SK-N-SH (cell line): Measurements from ENCODE around the gene PPM1L. TPM values are rescaled to one million over a fixed set of nuclear protein-coding genes. Genes with fewer than 3 reads are reported as not detected.

Experiments used
- CTCF ChIA-PET: fragments of 300-600, 350-600 bp; formaldehyde crosslinking; extraction: SDS; loops from one replicate; lab custom pipeline; 2021; lab: Yijun Ruan, JAX
- POLR2A ChIA-PET: fragments of 350-600 bp; sonication (Branson Sonifier 250); formaldehyde crosslinking; extraction: SDS; loops from one replicate; lab custom pipeline; 2020; ENCODE audit warnings: antibody characterized with exemption, inconsistent platforms; lab: Yijun Ruan, JAX
- DNase-seq: peaks from one replicate; pipeline ENCODE4 v3.0.0; 2012
- H2AFZ ChIP-seq: fragments of 200-600 bp; sonication (generic); 2 replicates; pipeline ENCODE4 v1.8.1; 2016; ENCODE audit warnings: antibody characterized with exemption, mild to moderate bottlenecking, low read depth
- H3F3A ChIP-seq: fragments of 200-600 bp; sonication (generic); replicated peaks from 2 replicates; pipeline ENCODE3; 2016; ENCODE audit warnings: antibody characterized with exemption, mild to moderate bottlenecking; ENCODE audit not compliant: insufficient read depth
- H3K27ac ChIP-seq, 2 experiments: fragments of 200-500 bp in 1 of 2; fragments of 200-600 bp in 1 of 2; sonication (Bioruptor generic) in 1 of 2; sonication (generic), shearing (Covaris generic) in 1 of 2; 2 replicates each; pipeline versions ENCODE4 v1.5.1 to v1.6.1; 2014 to 2016; ENCODE audit warnings: low read depth in 2 of 2, inconsistent platforms in 1 of 2, low read length in 1 of 2, mild to moderate bottlenecking in 1 of 2, mixed read lengths in 1 of 2
- H3K27me3 ChIP-seq: fragments of 200-600 bp; sonication (generic), shearing (Covaris generic); 2 replicates; pipeline ENCODE4 v1.6.1; 2016; ENCODE audit warnings: mixed run types; ENCODE audit not compliant: insufficient read depth
- H3K36me3 ChIP-seq, 2 experiments: fragments of 200-500 bp in 1 of 2; fragments of 200-600 bp in 1 of 2; sonication (Bioruptor generic) in 1 of 2; sonication (generic) in 1 of 2; replicated peaks in 1 of 2; 2 replicates each; pipeline versions ENCODE3 to v1.5.1; 2014 to 2016; ENCODE audit warnings: low read length in 1 of 2, mild to moderate bottlenecking in 1 of 2; ENCODE audit not compliant: insufficient read depth in 2 of 2, control insufficient read depth in 1 of 2
- H3K4me1 ChIP-seq, 2 experiments: fragments of 200-500 bp in 1 of 2; fragments of 200-600 bp in 1 of 2; sonication (Bioruptor generic) in 1 of 2; sonication (generic), shearing (Covaris generic) in 1 of 2; 2 replicates each; pipeline versions ENCODE4 v1.5.1 to v1.6.1; 2014 to 2016; ENCODE audit warnings: low read depth in 1 of 2, low read length in 1 of 2, mixed run types in 1 of 2; ENCODE audit not compliant: insufficient read depth in 2 of 2, control insufficient read depth in 1 of 2
- H3K4me2 ChIP-seq: fragments of 200-600 bp; sonication (generic), shearing (Covaris generic); 2 replicates; pipeline ENCODE4 v1.6.1; 2017; ENCODE audit warnings: mixed run types
- H3K4me3 ChIP-seq, 2 experiments: fragments of 200-500 bp in 1 of 2; fragments of 200-600 bp in 1 of 2; sonication (Bioruptor generic) in 1 of 2; sonication (generic), shearing (Covaris generic) in 1 of 2; 2 replicates each; pipeline versions ENCODE4 v1.5.1 to v1.8.1; 2014 to 2016; ENCODE audit warnings: low read depth in 2 of 2, inconsistent platforms in 1 of 2, low read length in 1 of 2, mild to moderate bottlenecking in 1 of 2, mixed read lengths in 1 of 2, moderate library complexity in 1 of 2
- H3K79me2 ChIP-seq: fragments of 200-600 bp; sonication (generic); 2 replicates; pipeline ENCODE4 v1.8.1; 2017; ENCODE audit warnings: mild to moderate bottlenecking; ENCODE audit not compliant: insufficient read depth
- H3K9ac ChIP-seq: fragments of 200-600 bp; sonication (generic); 2 replicates; pipeline ENCODE4 v1.6.1; 2017; ENCODE audit warnings: mixed run types
- H3K9me2 ChIP-seq: fragments of 200-600 bp; sonication (generic); 2 replicates; pipeline ENCODE4 v1.6.1; 2017; ENCODE audit warnings: mixed run types
- H3K9me3 ChIP-seq: fragments of 200-600 bp; sonication (generic); 2 replicates; pipeline ENCODE4 v1.6.1; 2017; ENCODE audit warnings: mixed run types, mild to moderate bottlenecking, moderate library complexity
- H4K20me1 ChIP-seq: fragments of 200-600 bp; sonication (generic); 2 replicates; pipeline ENCODE4 v1.6.1; 2017; ENCODE audit warnings: mild to moderate bottlenecking, mixed run types; ENCODE audit not compliant: insufficient read depth
- ELF1 ChIP-seq: IDR thresholded peaks from 2 replicates; pipeline ENCODE4 v1.4.0; 2012
- EP300 ChIP-seq, 2 experiments: IDR thresholded peaks; 2 replicates each; pipeline versions ENCODE4 v1.4.0 to v1.6.1; 2012; ENCODE audit warnings: borderline replicate concordance in 1 of 2, low read depth in 1 of 2, low read length in 1 of 2
- FOSL2 ChIP-seq: IDR thresholded peaks from 2 replicates; pipeline ENCODE4 v1.4.0; 2012; ENCODE audit warnings: low read depth, mild to moderate bottlenecking, moderate library complexity, borderline replicate concordance
- FOXJ3 ChIP-seq: sonication (generic); formaldehyde crosslinking; IDR thresholded peaks from 2 replicates; pipeline ENCODE4 v1.5.1; 2020; ENCODE audit warnings: mild to moderate bottlenecking, missing genetic modification reagents
- FOXM1 ChIP-seq: IDR thresholded peaks from 2 replicates; pipeline ENCODE4 v1.4.0; 2012; ENCODE audit warnings: low read depth, mild to moderate bottlenecking
- GABPA ChIP-seq: IDR thresholded peaks from 2 replicates; pipeline ENCODE4 v1.4.0; 2012; ENCODE audit warnings: low read depth, mild to moderate bottlenecking
- GATA2 ChIP-seq: sonication (generic); formaldehyde crosslinking; IDR thresholded peaks from 2 replicates; pipeline ENCODE4 v1.5.0; 2020; ENCODE audit warnings: mild to moderate bottlenecking, missing genetic modification reagents
- JUND ChIP-seq: IDR thresholded peaks from 2 replicates; pipeline ENCODE4 v1.4.0; 2012
- MAX ChIP-seq: IDR thresholded peaks from 2 replicates; pipeline ENCODE4 v1.4.0; 2012; ENCODE audit warnings: low read depth
- MEF2A ChIP-seq: IDR thresholded peaks from 2 replicates; pipeline ENCODE4 v1.4.0; 2012; ENCODE audit warnings: low read depth, borderline replicate concordance
- MXI1 ChIP-seq: IDR thresholded peaks from 2 replicates; pipeline ENCODE4 v1.6.1; 2012; ENCODE audit warnings: mild to moderate bottlenecking, low read depth, low read length, improper control_type of control experiment
- NFIC ChIP-seq: IDR thresholded peaks from 2 replicates; pipeline ENCODE4 v1.4.0; 2012; ENCODE audit warnings: borderline replicate concordance
- POLR2AphosphoS5 ChIP-seq: IDR thresholded peaks from 2 replicates; pipeline ENCODE4 v1.6.1; 2012; ENCODE audit warnings: low read depth, low read length
- RCOR1 ChIP-seq: fragments of 150-350 bp; IDR thresholded peaks from 2 replicates; pipeline ENCODE4 v1.6.1; 2017; ENCODE audit warnings: antibody characterized with exemption, low read length
- RFX5 ChIP-seq: IDR thresholded peaks from 2 replicates; pipeline ENCODE4 v1.6.1; 2012; ENCODE audit warnings: mild to moderate bottlenecking, improper control_type of control experiment, low read length
- RXRA ChIP-seq: IDR thresholded peaks from 2 replicates; pipeline ENCODE4 v1.4.0; 2012; ENCODE audit warnings: low read depth, mild to moderate bottlenecking, borderline replicate concordance
- SMC3 ChIP-seq: IDR thresholded peaks from 2 replicates; pipeline ENCODE4 v1.6.1; 2012; ENCODE audit warnings: low read depth, low read length, improper control_type of control experiment
- TAF1 ChIP-seq: IDR thresholded peaks from 2 replicates; pipeline ENCODE4 v1.6.1; 2012; ENCODE audit warnings: low read depth, mild to moderate bottlenecking, low read length, moderate library complexity, borderline replicate concordance
- TCF12 ChIP-seq: IDR thresholded peaks from 2 replicates; pipeline ENCODE4 v1.4.0; 2012
- USF1 ChIP-seq: IDR thresholded peaks from 2 replicates; pipeline ENCODE4 v1.4.0; 2012; ENCODE audit warnings: low read depth, borderline replicate concordance
- USF2 ChIP-seq: fragments of 150-350 bp; IDR thresholded peaks from 2 replicates; pipeline ENCODE4 v1.6.1; 2017; ENCODE audit warnings: antibody characterized with exemption, low read length, low read depth, borderline replicate concordance
- WGBS: methylation state at CpG from one replicate; pipeline ENCODE4 v1.1.6; 2017; ENCODE audit warnings: low lambda C conversion rate; 5-methylcytosine and 5-hydroxymethylcytosine counted together
- polyA plus RNA-seq, 3 experiments: library from polyadenylated mRNA; depleted of rRNA; stranded (reverse); fragments of >200 nt; gene quantifications; 2 replicates each; pipeline ENCODE4 v1.2.3, GENCODE V29; 2012

The PPM1L gene
- polyA plus RNA-seq, 1 of the 3 experiments (the other 2 are of a cell fraction) = 0.16 TPM

- ChIA-PET CTCF (interaction anchor here (0.9 to 1.4 kb wide), 2 partner anchors 11 to 173 kb away, joined by 4 read pairs; no protein-coding TSS in a partner anchor), POLR2A (no interaction called here)
- Histone ChIP-seq H3K27me3 (no peaks in the 10 kb centered on the region), H3K36me3 (no peaks in the 10 kb centered on the region), H3F3A (no peaks in the 10 kb centered on the region), H4K20me1 (no peaks in the 10 kb centered on the region), H3K9me2 (no peaks in the 10 kb centered on the region), H3K27ac (no peak overlapping the region), H2AFZ (no peak overlapping the region)
- 21% methylated on average over 2 of the region's 2 CpGs for WGBS
- DNase-seq = no peak
- TF ChIP-seq GATA2 (CRISPR knock-in tag) (no peak), EP300 (IDR thresholded peaks at IDR 0.05; ENCODE audit: borderline replicate concordance in 1 of 2, low read depth in 1 of 2, low read length in 1 of 2) (no peak), SMC3 (no peak), USF1 (no peak)
- TF ChIP-seq, all 33 proteins: peak for 0
- H3K9me3 ChIP-seq = no peaks in the 10 kb centered on the region
- H3K79me2 ChIP-seq = no peaks in the 10 kb centered on the region
- H3K9ac ChIP-seq = no peak overlapping the region
- no peak overlapping the region for H3K4me3 ChIP-seq
- H3K4me1 ChIP-seq = no peaks in the 10 kb centered on the region; a peak in 1 of 4 replicates
- no peak overlapping the region for H3K4me2 ChIP-seq
These were observed 7.8 kb upstream of the PPM1L start for GRCh38 chr3:160748231-160748630.

- H3K4me2 ChIP-seq = no peak overlapping the region
- no peaks in the 10 kb centered on the region; a peak in 1 of 4 replicates for H3K4me1 ChIP-seq
- TF ChIP-seq MAX (no peak), POLR2AphosphoS5 (no peak)
- no peaks in the 10 kb centered on the region for H3K79me2 ChIP-seq
- WGBS = 14% methylated on average over 1 of the region's 1 CpG
- H3F3A ChIP-seq = no peaks in the 10 kb centered on the region
- ChIA-PET CTCF (interaction anchor here (0.9 to 1.4 kb wide), 2 partner anchors 10 to 172 kb away, joined by 4 read pairs; no protein-coding TSS in a partner anchor), POLR2A (no interaction called here)
- H3K9me3 ChIP-seq = no peaks in the 10 kb centered on the region
- H3K9ac ChIP-seq = no peak overlapping the region
- no peaks in the 10 kb centered on the region for H3K9me2 ChIP-seq
- H3K27ac ChIP-seq = no peak overlapping the region
- DNase-seq = no peak
- no peak overlapping the region for H3K4me3 ChIP-seq
- no peaks in the 10 kb centered on the region for H3K36me3 ChIP-seq
- H2AFZ ChIP-seq = no peak overlapping the region
- no peaks in the 10 kb centered on the region for H3K27me3 ChIP-seq
- H4K20me1 ChIP-seq = no peaks in the 10 kb centered on the region
These were observed 7.2 kb upstream of the PPM1L start for GRCh38 chr3:160748787-160749186.

GRCh38 chr3:160753953-160754352, 2.1 kb upstream of the PPM1L start:
- ChIA-PET CTCF (interaction anchor here (1.1 to 1.6 kb wide), 3 partner anchors 38 to 188 kb away, joined by 3 to 6 read pairs (median 4); no protein-coding TSS in a partner anchor), POLR2A (no interaction called here)
- Histone ChIP-seq H3K79me2 (no peaks in the 10 kb centered on the region), H3K36me3 (no peaks in the 10 kb centered on the region), H3K27me3 (peaks cover 12% of the 10 kb centered on the region; the same call in 1 of the 2 replicates), H3K27ac (peak overlapping the region in 1 of 2 experiments; percentile 92; a peak in 2 of 4 replicates), H4K20me1 (no peaks in the 10 kb centered on the region), H3K9me2 (no peaks in the 10 kb centered on the region), H2AFZ (peak overlapping the region; percentile 99; the same call in 1 of the 2 replicates), H3K4me3 (peak overlapping the region; percentile 74 to 86), H3K4me1 (peaks cover 0 to 16% of the 10 kb centered on the region in 2 experiments; a peak in 2 of 4 replicates), H3K9ac (no peak overlapping the region), H3F3A (peaks cover 9% of the 10 kb centered on the region), H3K4me2 (peak overlapping the region; percentile 98), H3K9me3 (no peaks in the 10 kb centered on the region)
- 85% methylated on average over 2 of the region's 2 CpGs for WGBS
- no peak for DNase-seq
- no peak for TF ChIP-seq FOXJ3 (CRISPR knock-in tag)
- no peak for TF ChIP-seq FOSL2
- no peak for TF ChIP-seq MAX
- no peak for TF ChIP-seq TCF12
- no peak for TF ChIP-seq GATA2 (CRISPR knock-in tag)
- TF ChIP-seq FOXM1 = no peak
- TF ChIP-seq RXRA = no peak
- TF ChIP-seq RFX5 = no peak
- TF ChIP-seq POLR2AphosphoS5 = no peak
- TF ChIP-seq USF1 = no peak
- TF ChIP-seq JUND = no peak
- TF ChIP-seq RCOR1 = no peak
- TF ChIP-seq MXI1 = no peak
- TF ChIP-seq MEF2A = no peak
- TF ChIP-seq NFIC = no peak
- TF ChIP-seq USF2 = no peak
- no peak for TF ChIP-seq GABPA
- TF ChIP-seq TAF1 = no peak
- no peak for TF ChIP-seq ELF1
